Measurements from ENCODE around the gene UBP1.

The UBP1 gene

GRCh38 chr3:33389908-33390307 is 50.3 kb downstream of the UBP1 start:
- no peak for TF ChIP-seq ZNF274 (IDR thresholded peaks at IDR 0.05; ENCODE audit: low read depth, low read length)
- no peak overlapping the region for H3K4me3 ChIP-seq (ENCODE audit: low read length)

GRCh38 chr3:33388374-33389100 is 51.7 kb downstream of the UBP1 start:
- no peak for TF ChIP-seq ZNF274 (IDR thresholded peaks at IDR 0.05; ENCODE audit: low read depth, low read length)
- no peak overlapping the region for H3K4me3 ChIP-seq (ENCODE audit: low read length)

- TF ChIP-seq ZNF274 (IDR thresholded peaks at IDR 0.05; ENCODE audit: low read depth, low read length) = no peak
- no peak overlapping the region for H3K4me3 ChIP-seq (ENCODE audit: low read length)
Measured at GRCh38 chr3:33386631-33387030, 53.6 kb downstream of the UBP1 start.

- no peak overlapping the region for H3K4me3 ChIP-seq (ENCODE audit: low read length)
- TF ChIP-seq ZNF274 (IDR thresholded peaks at IDR 0.05; ENCODE audit: low read depth, low read length) = no peak
Measured at GRCh38 chr3:33385423-33385822, 54.8 kb downstream of the UBP1 start.

- TF ChIP-seq ZNF274 (IDR thresholded peaks at IDR 0.05; ENCODE audit: low read depth, low read length) = no peak
- no peak overlapping the region for H3K4me3 ChIP-seq (ENCODE audit: low read length)
Measured at GRCh38 chr3:33383951-33384350, 56.3 kb downstream of the UBP1 start.

- no peak for TF ChIP-seq ZNF274 (IDR thresholded peaks at IDR 0.05; ENCODE audit: low read depth, low read length)
- no peak overlapping the region for H3K4me3 ChIP-seq (ENCODE audit: low read length)
Measured at GRCh38 chr3:33380653-33381052, 59.6 kb downstream of the UBP1 start.

GRCh38 chr3:33377931-33378330 is 62.3 kb downstream of the UBP1 start:
- no peak overlapping the region for H3K4me3 ChIP-seq (ENCODE audit: low read length)
- no peak for TF ChIP-seq ZNF274 (IDR thresholded peaks at IDR 0.05; ENCODE audit: low read depth, low read length)

- TF ChIP-seq ZNF274 (IDR thresholded peaks at IDR 0.05; ENCODE audit: low read depth, low read length) = no peak
- no peak overlapping the region for H3K4me3 ChIP-seq (ENCODE audit: low read length)
Measured at GRCh38 chr3:33377489-33377888, 62.7 kb downstream of the UBP1 start.

GRCh38 chr3:33373082-33373437 is 67.1 kb downstream of the UBP1 start:
- no peak for TF ChIP-seq ZNF274 (IDR thresholded peaks at IDR 0.05; ENCODE audit: low read depth, low read length)
- no peak overlapping the region for H3K4me3 ChIP-seq (ENCODE audit: low read length)

GRCh38 chr3:33372218-33373081 is 67.8 kb downstream of the UBP1 start:
- H3K4me3 ChIP-seq (ENCODE audit: low read length) = no peak overlapping the region
- no peak for TF ChIP-seq ZNF274 (IDR thresholded peaks at IDR 0.05; ENCODE audit: low read depth, low read length)

GRCh38 chr3:33364531-33365128 is 75.6 kb downstream of the UBP1 start:
- H3K4me3 ChIP-seq (ENCODE audit: low read length) = no peak overlapping the region
- no peak for TF ChIP-seq ZNF274 (IDR thresholded peaks at IDR 0.05; ENCODE audit: low read depth, low read length)

GRCh38 chr3:33364060-33364459 is 76.1 kb downstream of the UBP1 start:
- H3K4me3 ChIP-seq (ENCODE audit: low read length) = no peak overlapping the region

GRCh38 chr3:33363113-33363800 is 76.9 kb downstream of the UBP1 start:
- H3K4me3 ChIP-seq (ENCODE audit: low read length) = no peak overlapping the region
- no peak for TF ChIP-seq ZNF274 (IDR thresholded peaks at IDR 0.05; ENCODE audit: low read depth, low read length)

More at GRCh38 chr3:33364060-33364459, 76.1 kb downstream of the UBP1 start:
- no peak for TF ChIP-seq ZNF274 (IDR thresholded peaks at IDR 0.05; ENCODE audit: low read depth, low read length)

GRCh38 chr3:33360136-33360825 is 79.9 kb downstream of the UBP1 start:
- no peak overlapping the region for H3K4me3 ChIP-seq (ENCODE audit: low read length)
- TF ChIP-seq ZNF274 (IDR thresholded peaks at IDR 0.05; ENCODE audit: low read depth, low read length) = no peak
